ENCODE results near the gene CDC40.

- no peak for TF ChIP-seq CTCF (IDR thresholded peaks at IDR 0.05)
- no peak for TF ChIP-seq MXI1 (IDR thresholded peaks at IDR 0.05; ENCODE audit: low read depth, low read length)
- TF ChIP-seq RXRA (IDR thresholded peaks at IDR 0.05; ENCODE audit: borderline replicate concordance, low read depth), result no peak
- TF ChIP-seq JUND (IDR thresholded peaks at IDR 0.05), result no peak
- TF ChIP-seq FOXJ3 (CRISPR knock-in tag; IDR thresholded peaks at IDR 0.05), result no peak
- TF ChIP-seq SMC3 (IDR thresholded peaks at IDR 0.05; ENCODE audit: low read depth, low read length), result no peak
- no peak for TF ChIP-seq IRF3 (IDR thresholded peaks at IDR 0.05; ENCODE audit: low read depth, low read length)
Measured at GRCh38 chr6:110140650-110141049, 39.6 kb upstream of the CDC40 start.

Data from SK-N-SH (cell line).